Liver (tissue), 9 donors: Measurements from ENCODE around the gene PARP3. TPM values are rescaled to one million over a fixed set of nuclear protein-coding genes. Genes with fewer than 3 reads are reported as not detected.

Source experiments
- DNase-seq: peaks from one replicate; pipeline ENCODE4 v3.0.0-alpha.2; 2017; ENCODE audit warnings: low spot score
- H3K27ac ChIP-seq, 2 donors: one replicate each; pipeline ENCODE4 v1.7.0; 2013; ENCODE audit warnings: inconsistent platforms in 2 of 2, low read length in 2 of 2, control low read depth in 1 of 2, low read depth in 1 of 2, mild to moderate bottlenecking in 1 of 2
- H3K27me3 ChIP-seq, 4 donors: one replicate each; pipeline versions ENCODE4 v1.6.1 to v1.7.0; 2013; ENCODE audit warnings: low read length in 3 of 4, inconsistent platforms in 1 of 4, mild to moderate bottlenecking in 1 of 4, moderate library complexity in 1 of 4; ENCODE audit not compliant: control insufficient read depth in 4 of 4, insufficient read depth in 4 of 4
- H3K36me3 ChIP-seq, 4 donors: one replicate each; pipeline versions ENCODE4 v1.6.1 to v1.7.0; 2013; ENCODE audit warnings: low read length in 3 of 4, mild to moderate bottlenecking in 3 of 4, low read depth in 1 of 4, moderate library complexity in 1 of 4; ENCODE audit not compliant: control insufficient read depth in 4 of 4, insufficient read depth in 3 of 4
- H3K4me1 ChIP-seq, 4 donors: one replicate each; pipeline versions ENCODE4 v1.6.1 to v1.7.0; 2013; ENCODE audit warnings: low read length in 3 of 4, mild to moderate bottlenecking in 3 of 4, moderate library complexity in 1 of 4; ENCODE audit not compliant: control insufficient read depth in 4 of 4, insufficient read depth in 4 of 4
- H3K4me3 ChIP-seq, 3 donors: one replicate each; pipeline versions ENCODE4 v1.6.1 to v1.7.0; 2013; ENCODE audit warnings: low read length in 3 of 3, control low read depth in 1 of 3, low read depth in 1 of 3, mild to moderate bottlenecking in 1 of 3
- H3K9ac ChIP-seq, 2 donors: one replicate each; pipeline ENCODE4 v1.7.0; 2013; ENCODE audit warnings: low read length in 2 of 2, mild to moderate bottlenecking in 2 of 2, moderate library complexity in 2 of 2, control low read depth in 1 of 2, low read depth in 1 of 2
- H3K9me3 ChIP-seq, 4 donors: one replicate each; pipeline versions ENCODE4 v1.6.1 to v1.7.0; 2013; ENCODE audit warnings: low read length in 3 of 4; ENCODE audit not compliant: control insufficient read depth in 4 of 4
- CTCF ChIP-seq: fragments of 150-350 bp; IDR thresholded peaks from 2 replicates; pipeline ENCODE4 v1.5.1; 2017; ENCODE audit warnings: improper control_type of control experiment, low read depth, low read length; ENCODE audit not compliant: missing input control
- EGR1 ChIP-seq, 2 donors: IDR thresholded peaks; 2 replicates each; pipeline ENCODE4 v1.6.1; 2016 to 2018; ENCODE audit warnings: antibody characterized with exemption in 2 of 2, low read depth in 2 of 2
- FOXA1 ChIP-seq: IDR thresholded peaks from 2 replicates; pipeline ENCODE4 v1.6.1; 2016; ENCODE audit warnings: antibody characterized with exemption
- FOXA2 ChIP-seq: IDR thresholded peaks from 2 replicates; pipeline ENCODE4 v1.6.1; 2016; ENCODE audit warnings: antibody characterized with exemption
- GABPA ChIP-seq, 2 donors: IDR thresholded peaks in 1 of 2; conservative IDR thresholded peaks in 1 of 2; 2 replicates each; pipeline ENCODE4 v1.6.1; 2016; ENCODE audit warnings: antibody characterized with exemption in 2 of 2, mild to moderate bottlenecking in 1 of 2, moderate library complexity in 1 of 2
- HNF4A ChIP-seq, 2 donors: conservative IDR thresholded peaks; 2 replicates each; pipeline ENCODE4 v1.6.1; 2016; ENCODE audit warnings: antibody characterized with exemption in 2 of 2, mild to moderate bottlenecking in 2 of 2
- HNF4G ChIP-seq: IDR thresholded peaks from 2 replicates; pipeline ENCODE4 v1.6.1; 2016; ENCODE audit warnings: antibody characterized with exemption
- JUND ChIP-seq, 2 donors: IDR thresholded peaks; 2 replicates each; pipeline ENCODE4 v1.6.1; 2016; ENCODE audit warnings: antibody characterized with exemption in 2 of 2
- MAX ChIP-seq: IDR thresholded peaks from 2 replicates; pipeline ENCODE4 v1.6.1; 2016; ENCODE audit warnings: antibody characterized with exemption
- NR2F2 ChIP-seq: IDR thresholded peaks from 2 replicates; pipeline ENCODE4 v1.6.1; 2016; ENCODE audit warnings: antibody characterized with exemption
- RAD21 ChIP-seq, 2 donors: IDR thresholded peaks; 2 replicates each; pipeline ENCODE4 v1.6.1; 2016; ENCODE audit warnings: antibody characterized with exemption in 2 of 2, mild to moderate bottlenecking in 2 of 2
- RXRA ChIP-seq, 2 donors: IDR thresholded peaks; 2 replicates each; pipeline ENCODE4 v1.6.1; 2017 to 2018; ENCODE audit warnings: antibody characterized with exemption in 2 of 2, mild to moderate bottlenecking in 1 of 2
- SP1 ChIP-seq: IDR thresholded peaks from 2 replicates; pipeline ENCODE4 v1.6.1; 2018; ENCODE audit warnings: antibody characterized with exemption, mild to moderate bottlenecking
- TAF1 ChIP-seq: conservative IDR thresholded peaks from 2 replicates; pipeline ENCODE4 v1.6.1; 2016; ENCODE audit warnings: antibody characterized with exemption, mild to moderate bottlenecking
- YY1 ChIP-seq: IDR thresholded peaks from 2 replicates; pipeline ENCODE4 v1.6.1; 2016; ENCODE audit warnings: antibody characterized with exemption, mild to moderate bottlenecking
- ZBTB33 ChIP-seq: IDR thresholded peaks from 2 replicates; pipeline ENCODE4 v1.6.1; 2016; ENCODE audit warnings: antibody characterized with exemption
- WGBS: extraction: QIAGEN DNeasy Blood & Tissue Kit; methylation state at CpG from one replicate; pipeline ENCODE4 v1.1.7; 2013; 5-methylcytosine and 5-hydroxymethylcytosine counted together
- polyA plus RNA-seq, 2 donors: library from polyadenylated mRNA; stranded (reverse) in 1 of 2; unstranded in 1 of 2; fragments of 200-250 nt in 1 of 2; fragments of >200 nt in 1 of 2; fragmentation: Nextera tagmentation in 1 of 2; extraction: Ambion mirVana in 1 of 2; gene quantifications; one replicate each; pipeline versions ENCODE4 v1.2.1 to v1.2.3, GENCODE V29; 2013 to 2015
- total RNA-seq, 2 donors: library from RNA; depleted of rRNA; stranded (reverse); fragments of >200 nt; gene quantifications; one replicate each; pipeline ENCODE4 v1.2.3, GENCODE V29; 2014
- TF ChIP-seq, protein P1 (sequence below): IDR thresholded peaks from 2 replicates; pipeline ENCODE4 v1.6.1; 2016; ENCODE audit warnings: antibody characterized with exemption
- TF ChIP-seq, protein P2 (sequence below): IDR thresholded peaks from 2 replicates; pipeline ENCODE4 v1.6.1; 2016; ENCODE audit warnings: antibody characterized with exemption, mild to moderate bottlenecking
- donor health status: healthy.
- donor health status: healthy.
- donor health status: healthy.
- donor health status: healthy.
- donor health status: healthy.

PARP3 gene
- total and polyA plus RNA-seq, 4 donors, result 1.5 to 21.4 (median 12.7) TPM

DNA sequence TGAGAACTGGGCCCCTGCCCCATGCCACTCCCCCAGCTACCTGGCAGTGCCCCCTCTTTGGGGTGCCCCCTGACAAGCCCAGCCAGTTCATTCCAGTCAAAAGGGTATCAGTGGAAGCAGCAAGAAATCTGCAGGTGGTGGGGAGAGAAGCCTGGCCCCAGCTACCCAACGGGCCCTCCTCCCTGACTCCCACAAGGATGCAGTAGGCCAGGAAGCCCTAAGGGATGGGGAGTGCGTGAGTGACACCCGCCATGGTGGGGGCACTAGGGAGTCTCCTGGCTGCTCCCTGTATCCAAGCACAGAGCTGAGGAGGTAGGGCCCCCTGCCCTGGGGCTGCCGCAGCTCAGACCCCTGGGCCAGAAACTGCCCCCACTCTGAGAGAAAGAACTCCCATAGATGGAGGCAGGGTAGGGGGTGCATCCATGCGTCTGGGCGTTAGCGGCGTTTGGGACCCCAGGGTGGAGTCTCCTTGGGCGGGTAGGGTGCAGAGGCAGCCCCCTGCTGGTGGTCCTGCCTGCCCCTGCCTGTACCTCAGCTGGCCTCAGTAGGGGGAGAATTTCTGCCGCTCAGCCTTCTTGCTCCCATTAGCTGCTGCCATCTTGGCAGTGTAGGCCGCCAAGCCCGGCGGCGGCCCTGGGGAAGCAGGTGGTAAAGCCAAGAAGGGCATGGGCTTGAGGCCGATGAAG is 15.5 kb downstream of the PARP3 start:
- Histone ChIP-seq H3K4me1 (peaks cover 11 to 35% (median 19%) of the 10 kb centered on the region in 4 donors), H3K27me3 (no peaks in the 10 kb centered on the region), H3K9me3 (no peaks in the 10 kb centered on the region), H3K27ac (peak overlapping the region in 1 of 2 donors; percentile 34), H3K9ac (no peak overlapping the region), H3K36me3 (peaks cover 0 to 2% (median 0%) of the 10 kb centered on the region in 4 donors), H3K4me3 (no peak overlapping the region)
- DNase-seq, result no peak
- WGBS, result 96% methylated on average over 15 of the region's 15 CpGs
- TF ChIP-seq HNF4A (conservative IDR thresholded peaks at IDR 0.05) (no peak), SP1 (no peak), CTCF (no peak), RAD21 (IDR thresholded peaks at IDR 0.05) (no peak), MAX (no peak), NR2F2 (no peak), HNF4G (no peak), GABPA (IDR thresholded peaks at IDR 0.05 in 1 of 2, conservative IDR thresholded peaks at IDR 0.05 in 1 of 2) (no peak), JUND (IDR thresholded peaks at IDR 0.05) (no peak), EGR1 (IDR thresholded peaks at IDR 0.05; ENCODE audit: low read depth in 2 of 2) (no peak), FOXA1 (no peak), ZBTB33 (no peak), FOXA2 (no peak), TAF1 (no peak), RXRA (IDR thresholded peaks at IDR 0.05) (no peak), YY1 (no peak)
- TF ChIP-seq, protein P1, sequence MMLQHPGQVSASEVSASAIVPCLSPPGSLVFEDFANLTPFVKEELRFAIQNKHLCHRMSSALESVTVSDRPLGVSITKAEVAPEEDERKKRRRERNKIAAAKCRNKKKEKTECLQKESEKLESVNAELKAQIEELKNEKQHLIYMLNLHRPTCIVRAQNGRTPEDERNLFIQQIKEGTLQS, result no peak
- TF ChIP-seq, protein P2, sequence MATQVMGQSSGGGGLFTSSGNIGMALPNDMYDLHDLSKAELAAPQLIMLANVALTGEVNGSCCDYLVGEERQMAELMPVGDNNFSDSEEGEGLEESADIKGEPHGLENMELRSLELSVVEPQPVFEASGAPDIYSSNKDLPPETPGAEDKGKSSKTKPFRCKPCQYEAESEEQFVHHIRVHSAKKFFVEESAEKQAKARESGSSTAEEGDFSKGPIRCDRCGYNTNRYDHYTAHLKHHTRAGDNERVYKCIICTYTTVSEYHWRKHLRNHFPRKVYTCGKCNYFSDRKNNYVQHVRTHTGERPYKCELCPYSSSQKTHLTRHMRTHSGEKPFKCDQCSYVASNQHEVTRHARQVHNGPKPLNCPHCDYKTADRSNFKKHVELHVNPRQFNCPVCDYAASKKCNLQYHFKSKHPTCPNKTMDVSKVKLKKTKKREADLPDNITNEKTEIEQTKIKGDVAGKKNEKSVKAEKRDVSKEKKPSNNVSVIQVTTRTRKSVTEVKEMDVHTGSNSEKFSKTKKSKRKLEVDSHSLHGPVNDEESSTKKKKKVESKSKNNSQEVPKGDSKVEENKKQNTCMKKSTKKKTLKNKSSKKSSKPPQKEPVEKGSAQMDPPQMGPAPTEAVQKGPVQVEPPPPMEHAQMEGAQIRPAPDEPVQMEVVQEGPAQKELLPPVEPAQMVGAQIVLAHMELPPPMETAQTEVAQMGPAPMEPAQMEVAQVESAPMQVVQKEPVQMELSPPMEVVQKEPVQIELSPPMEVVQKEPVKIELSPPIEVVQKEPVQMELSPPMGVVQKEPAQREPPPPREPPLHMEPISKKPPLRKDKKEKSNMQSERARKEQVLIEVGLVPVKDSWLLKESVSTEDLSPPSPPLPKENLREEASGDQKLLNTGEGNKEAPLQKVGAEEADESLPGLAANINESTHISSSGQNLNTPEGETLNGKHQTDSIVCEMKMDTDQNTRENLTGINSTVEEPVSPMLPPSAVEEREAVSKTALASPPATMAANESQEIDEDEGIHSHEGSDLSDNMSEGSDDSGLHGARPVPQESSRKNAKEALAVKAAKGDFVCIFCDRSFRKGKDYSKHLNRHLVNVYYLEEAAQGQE, result no peak
